ENCODE data around the gene ABHD1. TPM values are rescaled to one million over a fixed set of nuclear protein-coding genes. Genes with fewer than 3 reads are reported as not detected.

ABHD1 gene
- total RNA-seq, 1 experiment from 2014 or later, result 0.46 TPM

- ATAC-seq, result no peak
- CTCF ChIA-PET, result interaction anchor here (0.5 kb wide), 1 partner anchor 62 kb away, joined by 3 read pairs; no protein-coding TSS in a partner anchor
- no peak for TF ChIP-seq POLR2AphosphoS5 (IDR thresholded peaks at IDR 0.05; ENCODE audit: low read depth, low read length)
- no peak for TF ChIP-seq TCF7L2 (IDR thresholded peaks at IDR 0.05; ENCODE audit: low read depth, low read length)
- TF ChIP-seq, protein P1, sequence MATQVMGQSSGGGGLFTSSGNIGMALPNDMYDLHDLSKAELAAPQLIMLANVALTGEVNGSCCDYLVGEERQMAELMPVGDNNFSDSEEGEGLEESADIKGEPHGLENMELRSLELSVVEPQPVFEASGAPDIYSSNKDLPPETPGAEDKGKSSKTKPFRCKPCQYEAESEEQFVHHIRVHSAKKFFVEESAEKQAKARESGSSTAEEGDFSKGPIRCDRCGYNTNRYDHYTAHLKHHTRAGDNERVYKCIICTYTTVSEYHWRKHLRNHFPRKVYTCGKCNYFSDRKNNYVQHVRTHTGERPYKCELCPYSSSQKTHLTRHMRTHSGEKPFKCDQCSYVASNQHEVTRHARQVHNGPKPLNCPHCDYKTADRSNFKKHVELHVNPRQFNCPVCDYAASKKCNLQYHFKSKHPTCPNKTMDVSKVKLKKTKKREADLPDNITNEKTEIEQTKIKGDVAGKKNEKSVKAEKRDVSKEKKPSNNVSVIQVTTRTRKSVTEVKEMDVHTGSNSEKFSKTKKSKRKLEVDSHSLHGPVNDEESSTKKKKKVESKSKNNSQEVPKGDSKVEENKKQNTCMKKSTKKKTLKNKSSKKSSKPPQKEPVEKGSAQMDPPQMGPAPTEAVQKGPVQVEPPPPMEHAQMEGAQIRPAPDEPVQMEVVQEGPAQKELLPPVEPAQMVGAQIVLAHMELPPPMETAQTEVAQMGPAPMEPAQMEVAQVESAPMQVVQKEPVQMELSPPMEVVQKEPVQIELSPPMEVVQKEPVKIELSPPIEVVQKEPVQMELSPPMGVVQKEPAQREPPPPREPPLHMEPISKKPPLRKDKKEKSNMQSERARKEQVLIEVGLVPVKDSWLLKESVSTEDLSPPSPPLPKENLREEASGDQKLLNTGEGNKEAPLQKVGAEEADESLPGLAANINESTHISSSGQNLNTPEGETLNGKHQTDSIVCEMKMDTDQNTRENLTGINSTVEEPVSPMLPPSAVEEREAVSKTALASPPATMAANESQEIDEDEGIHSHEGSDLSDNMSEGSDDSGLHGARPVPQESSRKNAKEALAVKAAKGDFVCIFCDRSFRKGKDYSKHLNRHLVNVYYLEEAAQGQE (IDR thresholded peaks at IDR 0.05; ENCODE audit: insufficient read depth in 1 of 2, low read depth in 2 of 2, low read length in 1 of 2), result no peak
- no peak for TF ChIP-seq SIN3A (IDR thresholded peaks at IDR 0.05; ENCODE audit: borderline replicate concordance, insufficient read depth, low read depth, low read length)
- no peak for TF ChIP-seq CTCF (IDR thresholded peaks at IDR 0.05)
- intact Hi-C loops (cut with micrococcal nuclease; ENCODE audit: unreplicated experiment), result no loop called here
- H3K27me3 ChIP-seq (ENCODE audit: control insufficient read depth, insufficient read depth, low read length), result no peaks in the 10 kb centered on the region
- POLR2A ChIA-PET, result no interaction called here
- BruUV-seq (replicated peaks), result no TSS peak
- in situ Hi-C loops (cut with HindIII; ENCODE audit: low pct_unique_long_range_greater_than_20kb, low sequenced_read_pairs), result no loop called here
- no peaks in the 10 kb centered on the region for H3K4me1 ChIP-seq (ENCODE audit: control insufficient read depth, insufficient read depth, low read length)
- H3K36me3 ChIP-seq (ENCODE audit: control insufficient read depth, insufficient read depth, low read length), result no peaks in the 10 kb centered on the region
- H3K27ac ChIP-seq (ENCODE audit: low read length), result no peak overlapping the region
- H3K4me3 ChIP-seq (ENCODE audit: low read depth in 2 of 2, low read length in 2 of 2), result no peak overlapping the region
- DNase-seq (ENCODE audit: low read depth, low spot score), result no peak
- H3K9me3 ChIP-seq (ENCODE audit: control insufficient read depth, insufficient read depth, low read depth, low read length), result no peaks in the 10 kb centered on the region
Measured at GRCh38 chr2:27100036-27100435, 23.6 kb upstream of the ABHD1 start.

- H3K27ac ChIP-seq (ENCODE audit: low read length), result no peak overlapping the region
- no peaks in the 10 kb centered on the region for H3K9me3 ChIP-seq (ENCODE audit: control insufficient read depth, insufficient read depth, low read depth, low read length)
- DNase-seq (ENCODE audit: low read depth, low spot score) (no peak), ATAC-seq (no peak)
- H3K36me3 ChIP-seq (ENCODE audit: control insufficient read depth, insufficient read depth, low read length), result no peaks in the 10 kb centered on the region
- H3K4me1 ChIP-seq (ENCODE audit: control insufficient read depth, insufficient read depth, low read length), result no peaks in the 10 kb centered on the region
- no peak overlapping the region for H3K4me3 ChIP-seq (ENCODE audit: low read depth in 2 of 2, low read length in 2 of 2)
- intact Hi-C loops (cut with micrococcal nuclease; ENCODE audit: unreplicated experiment) (no loop called here), in situ Hi-C loops (cut with HindIII; ENCODE audit: low pct_unique_long_range_greater_than_20kb, low sequenced_read_pairs) (no loop called here)
- ChIA-PET POLR2A (no interaction called here), CTCF (interaction anchor here (0.6 to 0.7 kb wide), 2 partner anchors 68 to 200 kb away, joined by 3 to 7 read pairs; no protein-coding TSS in a partner anchor)
- TF ChIP-seq CTCF (IDR thresholded peaks at IDR 0.05), result no peak
- no peaks in the 10 kb centered on the region for H3K27me3 ChIP-seq (ENCODE audit: control insufficient read depth, insufficient read depth, low read length)
- BruUV-seq (replicated peaks), result no TSS peak
Measured at GRCh38 chr2:27102329-27102728, 21.3 kb upstream of the ABHD1 start.

DNA sequence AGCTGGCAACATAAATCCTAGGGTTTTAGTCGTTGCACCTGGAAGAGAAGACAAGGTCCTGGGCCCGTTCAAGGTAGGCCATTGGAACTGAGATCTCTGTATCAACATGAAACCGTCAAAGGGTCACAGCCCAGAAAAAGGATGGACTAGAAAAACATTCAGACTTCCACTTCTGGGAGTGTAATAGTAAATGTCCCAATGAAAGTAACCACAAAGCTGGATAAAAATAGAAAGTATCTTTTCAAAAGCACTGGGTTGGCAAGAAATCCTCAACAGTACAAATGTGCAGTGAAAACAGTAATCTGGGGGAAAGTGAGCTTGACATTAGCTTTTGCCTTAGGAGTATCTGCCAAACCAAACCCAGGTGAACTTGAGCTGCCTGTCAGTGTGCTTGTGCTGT, 17.6 kb upstream of the ABHD1 start:
- Histone ChIP-seq H3K27ac (ENCODE audit: low read length) (no peak overlapping the region), H3K27me3 (ENCODE audit: control insufficient read depth, insufficient read depth, low read length) (no peaks in the 10 kb centered on the region), H3K4me1 (ENCODE audit: control insufficient read depth, insufficient read depth, low read length) (no peaks in the 10 kb centered on the region), H3K9me3 (ENCODE audit: control insufficient read depth, insufficient read depth, low read depth, low read length) (no peaks in the 10 kb centered on the region), H3K4me3 (ENCODE audit: low read depth in 2 of 2, low read length in 2 of 2) (no peak overlapping the region), H3K36me3 (ENCODE audit: control insufficient read depth, insufficient read depth, low read length) (no peaks in the 10 kb centered on the region)
- POLR2A ChIA-PET, result no interaction called here
- in situ Hi-C loops (cut with HindIII; ENCODE audit: low pct_unique_long_range_greater_than_20kb, low sequenced_read_pairs), result no loop called here
- CTCF ChIA-PET, result no interaction called here
- intact Hi-C loops (cut with micrococcal nuclease; ENCODE audit: unreplicated experiment), result no loop called here
- ATAC-seq (no peak), DNase-seq (ENCODE audit: low read depth, low spot score) (no peak)
- BruUV-seq (replicated peaks), result no TSS peak
- TF ChIP-seq, protein P1 (IDR thresholded peaks at IDR 0.05; ENCODE audit: insufficient read depth in 1 of 2, low read depth in 2 of 2, low read length in 1 of 2), result no peak
- TF ChIP-seq CTCF (IDR thresholded peaks at IDR 0.05), result no peak
- TF ChIP-seq POLR2AphosphoS5 (IDR thresholded peaks at IDR 0.05; ENCODE audit: low read depth, low read length), result no peak
- no peak for TF ChIP-seq SIN3A (IDR thresholded peaks at IDR 0.05; ENCODE audit: borderline replicate concordance, insufficient read depth, low read depth, low read length)
- no peak for TF ChIP-seq TCF7L2 (IDR thresholded peaks at IDR 0.05; ENCODE audit: low read depth, low read length)
